NCI-H510A (cell line): ENCODE data around the gene ATP2C1.
"Not testable (repeated sequence)": the region's sequence is repeated elsewhere in the genome, so short reads cannot be mapped to it uniquely, and the experiment has no call there.

ENCODE experiments used
- DNase-seq: peaks from one replicate; lab custom pipeline; 2025; lab: John Stamatoyannopoulos, UW

ATP2C1 gene

DNA sequence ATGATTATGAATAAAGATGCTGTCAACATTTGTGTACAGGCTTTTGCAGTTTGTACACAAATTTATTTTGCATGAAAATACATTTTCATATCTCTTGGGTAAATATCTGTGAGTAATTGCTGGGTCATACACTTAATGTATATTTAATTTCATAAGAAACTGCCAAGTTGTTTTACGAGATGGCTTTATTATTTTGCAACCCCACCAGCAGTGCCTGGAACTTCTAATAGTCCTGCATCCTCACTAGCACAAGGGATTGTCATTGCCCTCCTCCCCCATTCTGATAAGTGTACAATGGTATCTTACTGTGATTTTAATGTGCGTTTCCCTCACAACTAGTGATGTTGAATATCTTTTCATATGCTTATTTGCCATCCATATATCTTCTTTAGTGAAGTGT is 87.6 kb downstream of the ATP2C1 start:
- DNase-seq: no peak

DNA sequence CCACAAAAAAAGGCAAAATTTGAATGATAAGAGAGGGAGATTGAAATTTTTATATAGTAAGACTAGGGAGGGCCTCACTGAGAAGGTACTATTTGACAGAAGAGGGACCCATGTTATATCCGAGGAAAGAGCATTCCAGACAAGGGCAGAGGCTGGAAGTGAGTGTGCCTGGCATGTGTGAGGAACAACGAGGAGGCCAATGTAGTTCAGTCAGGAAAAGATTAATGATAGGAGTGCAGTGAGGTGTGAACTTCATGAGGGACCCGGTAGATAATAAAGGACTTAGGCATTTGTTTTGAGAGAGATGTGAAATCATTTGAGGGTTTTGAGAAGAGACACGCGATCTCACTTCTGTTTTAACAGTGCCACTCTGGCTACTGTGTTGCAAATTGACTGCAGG is 96.4 kb downstream of the ATP2C1 start:
- DNase-seq: no peak

DNA sequence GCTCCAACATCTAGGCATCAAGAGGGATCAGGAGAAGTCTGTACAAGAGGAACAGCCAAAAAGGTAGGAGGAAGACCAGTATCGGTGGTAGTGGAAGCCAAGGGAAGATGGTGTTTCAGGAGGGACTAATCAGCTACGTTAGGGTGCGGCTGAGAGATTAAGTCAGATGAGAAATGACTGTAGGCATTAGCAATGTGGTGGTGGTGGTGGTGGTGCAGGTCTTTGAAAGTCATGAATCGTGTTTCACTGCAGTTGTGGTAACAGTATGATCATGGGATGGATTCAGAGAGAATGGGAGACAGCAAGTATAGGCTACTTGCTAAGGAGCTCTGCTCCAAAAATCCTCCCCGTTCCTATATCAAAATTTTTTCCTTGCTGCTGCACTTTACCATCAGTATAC is 97.2 kb downstream of the ATP2C1 start:
- no peak for DNase-seq

- DNase-seq: no peak
Measured at GRCh38 chr3:130992344-130992743, 98.5 kb downstream of the ATP2C1 start.

DNA sequence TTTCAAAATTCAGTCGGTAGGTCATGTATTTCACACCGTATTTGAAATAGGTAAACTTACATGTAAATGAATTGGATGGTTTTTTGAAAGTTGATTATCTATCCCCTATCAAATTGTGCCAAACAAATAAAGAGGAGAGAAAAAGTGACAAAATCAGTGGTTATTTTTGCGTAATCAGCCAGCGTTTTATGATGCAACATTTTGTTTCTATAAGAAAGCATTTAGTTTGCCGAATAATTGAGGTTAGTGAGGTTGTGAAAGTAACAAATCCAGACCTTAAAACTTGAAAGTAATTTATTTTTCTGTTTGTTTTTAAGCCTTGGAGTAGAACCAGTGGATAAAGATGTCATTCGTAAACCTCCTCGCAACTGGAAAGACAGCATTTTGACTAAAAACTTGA is 103.4 kb downstream of the ATP2C1 start:
- DNase-seq: no peak

- no peak for DNase-seq
Measured at GRCh38 chr3:131001071-131001470, 107.2 kb downstream of the ATP2C1 start.

GRCh38 chr3:131004603-131005002 is 110.7 kb downstream of the ATP2C1 start:
- no peak for DNase-seq

DNA sequence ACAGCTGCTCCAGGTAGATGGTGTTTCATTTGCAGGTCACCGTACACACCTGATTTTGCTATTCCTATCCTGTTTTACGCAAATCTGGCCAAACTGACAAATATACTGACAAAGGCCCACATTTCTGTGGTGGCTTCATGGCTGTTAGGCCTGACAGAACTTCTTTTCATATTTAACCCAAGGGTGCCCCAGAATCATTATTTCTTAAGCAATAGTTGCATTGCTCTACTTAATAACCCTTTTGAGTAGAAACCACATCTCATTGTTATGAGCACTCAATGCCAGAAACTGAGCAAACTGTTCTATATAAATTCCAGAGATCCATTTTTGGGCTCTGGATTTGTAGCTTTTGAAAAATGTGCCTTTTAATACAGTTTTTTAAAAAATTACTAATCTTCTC is 113.4 kb downstream of the ATP2C1 start:
- DNase-seq: no peak

DNA sequence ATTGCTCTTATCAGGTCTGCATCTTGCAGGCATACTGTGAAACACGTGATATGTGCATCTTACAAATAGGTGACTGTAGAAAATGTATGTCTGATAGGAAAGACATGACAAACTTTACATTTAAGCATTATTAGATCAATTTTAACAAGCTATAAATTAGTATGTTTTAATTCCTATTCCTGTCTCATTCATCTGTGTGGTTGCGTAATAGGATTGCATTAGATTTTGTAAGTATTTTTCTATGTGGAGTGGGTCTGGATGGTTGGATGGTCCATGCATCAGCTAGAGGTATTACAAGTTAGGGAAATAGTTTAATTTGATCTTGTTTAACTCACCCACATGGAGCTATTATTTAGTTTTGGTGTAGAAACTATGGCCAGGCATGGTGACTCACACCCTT is 113.9 kb downstream of the ATP2C1 start:
- no peak for DNase-seq

- DNase-seq: no peak
Measured at GRCh38 chr3:131008326-131008725, 114.4 kb downstream of the ATP2C1 start.

- DNase-seq: no peak
Measured at GRCh38 chr3:131009698-131010097, 115.8 kb downstream of the ATP2C1 start.

DNA sequence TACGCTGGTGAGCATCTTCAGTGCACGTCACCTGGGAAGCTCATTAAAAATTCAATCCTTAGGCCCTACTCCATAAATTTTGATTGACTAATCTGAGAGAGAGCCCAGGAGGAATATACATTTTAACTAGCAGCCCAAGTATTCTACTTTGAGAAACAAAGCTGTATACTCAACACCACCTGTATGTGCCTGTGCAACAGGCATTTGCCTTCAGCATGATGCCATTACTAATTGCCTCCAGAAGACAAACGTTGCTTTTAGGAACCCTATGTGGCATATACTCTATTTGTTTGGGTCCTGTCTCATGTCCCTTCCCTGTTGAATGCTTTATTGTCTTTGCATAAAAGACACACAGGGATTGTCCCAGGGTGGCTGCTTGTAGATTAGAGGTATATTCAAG is 125.1 kb downstream of the ATP2C1 start:
- DNase-seq: no peak

- no peak for DNase-seq
Measured at GRCh38 chr3:131020122-131020693, 126.3 kb downstream of the ATP2C1 start.

DNA sequence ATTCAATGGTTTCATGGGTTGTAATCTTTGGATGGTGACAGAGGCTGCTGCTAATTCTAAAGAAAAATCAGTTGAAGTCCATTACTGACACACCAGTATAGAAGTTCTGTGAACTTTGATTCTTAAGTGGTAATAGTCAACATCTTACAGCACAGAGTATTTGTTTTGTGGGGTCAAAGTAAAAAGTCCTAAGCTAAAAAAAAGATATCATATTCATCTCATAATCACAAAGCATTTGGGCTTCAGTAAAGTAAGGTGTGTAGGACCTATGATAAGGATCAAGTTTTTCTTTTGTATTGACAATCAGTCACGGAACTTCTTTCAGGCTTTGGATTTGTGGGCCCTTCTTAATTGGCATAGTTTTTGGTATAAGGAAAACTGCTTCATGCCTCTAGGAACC is 131.7 kb downstream of the ATP2C1 start:
- DNase-seq: no peak

DNA sequence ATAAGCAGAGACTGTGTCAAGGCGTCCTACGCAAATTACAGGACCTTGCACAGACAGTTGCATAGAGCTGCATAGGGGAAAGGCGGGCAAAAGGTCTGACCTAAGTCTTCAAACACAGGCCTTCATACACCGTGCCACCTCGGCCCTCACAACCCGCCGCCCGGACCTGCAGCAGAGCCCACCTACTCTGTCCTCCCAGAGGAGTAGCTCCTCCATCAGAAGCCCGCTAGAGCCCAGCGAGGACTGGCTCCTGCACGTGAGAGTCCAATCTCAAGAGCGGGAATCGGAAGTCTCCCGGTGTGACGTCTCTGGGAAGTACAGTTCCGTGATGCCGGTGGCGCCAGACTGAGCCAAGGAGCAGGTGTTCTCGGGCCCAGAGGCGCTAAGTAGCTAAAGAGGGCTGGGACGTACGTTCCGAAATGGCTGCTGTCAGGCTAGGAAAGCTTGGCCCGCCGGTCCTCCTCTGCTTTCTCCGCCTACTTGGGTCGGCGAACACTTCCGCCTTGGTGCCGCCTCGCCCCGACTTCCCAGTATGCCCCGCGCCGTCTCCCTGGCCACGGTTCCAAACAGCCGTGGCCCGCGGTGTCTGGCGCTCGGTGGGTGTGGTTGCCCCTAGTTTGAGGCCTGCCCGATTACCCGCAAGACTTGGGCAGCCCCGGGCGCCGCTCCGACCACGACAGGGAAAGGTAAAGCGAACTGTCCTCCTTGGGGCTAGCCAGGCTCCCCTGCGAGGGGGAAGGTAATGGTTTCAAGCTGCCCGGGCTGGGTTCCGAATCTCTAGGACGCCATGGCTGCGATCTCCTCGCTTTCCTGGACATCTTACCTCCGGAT is 132.7 kb downstream of the ATP2C1 start, which contains the start of the genes ASTE1 and NEK11:
TSS of gene ASTE1 (minus strand) at position 505 of the 831 bp plus-strand sequence. CDS start 1,519 bp downstream, outside the sequence.
TSS of gene NEK11 (plus strand) at position 557 of the 831 bp plus-strand sequence. CDS start 2,832 bp downstream, outside the sequence.
- peak; percentile 81 for DNase-seq

- no peak for DNase-seq
Measured at GRCh38 chr3:131028844-131029243, 135.0 kb downstream of the ATP2C1 start.

GRCh38 chr3:131031660-131032059 is 137.8 kb downstream of the ATP2C1 start:
- no peak for DNase-seq

- no peak for DNase-seq
Measured at GRCh38 chr3:131033480-131034080, 139.7 kb downstream of the ATP2C1 start.

GRCh38 chr3:131036200-131036816 is 142.4 kb downstream of the ATP2C1 start:
- no peak for DNase-seq

- no peak for DNase-seq
Measured at GRCh38 chr3:131036986-131037385, 143.1 kb downstream of the ATP2C1 start.

GRCh38 chr3:131038326-131038725 is 144.4 kb downstream of the ATP2C1 start:
- no peak for DNase-seq

GRCh38 chr3:131042271-131042985 is 148.5 kb downstream of the ATP2C1 start:
- not testable (repeated sequence) for DNase-seq
